Activated naive CD4-positive, alpha-beta T cell treated with anti-CD3 and anti-CD28 coated beads, Interleukin-2, amount 50 U/mL, for 72 hours (primary cell): ENCODE results near the gene PLEKHA7. TPM values are rescaled to one million over a fixed set of nuclear protein-coding genes. Genes with fewer than 3 reads are reported as not detected.

Experiments
- ATAC-seq, 2 donors: fragments of 150-1000 bp; cut with Tn5 transposase; 2 replicates each; pipeline ENCODE4 v1.10.0; 2021; ENCODE audit warnings: mild to moderate bottlenecking in 2 of 2, moderate library complexity in 2 of 2
- DNase-seq, 2 donors: peaks; one replicate each; pipeline ENCODE4 v3.0.0; 2021 to 2022; ENCODE audit warnings: low spot score in 2 of 2
- H3K27ac Mint-ChIP-seq, 2 donors: one replicate each; pipeline ENCODE4 v1.8.0; 2022; ENCODE audit warnings: mild to moderate bottlenecking in 2 of 2, mixed read lengths in 2 of 2
- H3K36me3 Mint-ChIP-seq, 2 donors: one replicate each; pipeline ENCODE4 v1.8.0; 2022; ENCODE audit warnings: mixed read lengths in 2 of 2
- H3K9me3 Mint-ChIP-seq, 2 donors: one replicate each; pipeline ENCODE4 v1.8.0; 2022; ENCODE audit warnings: mixed read lengths in 2 of 2
- total RNA-seq, 2 donors: library from RNA; stranded (reverse); gene quantifications; one replicate each; pipeline ENCODE4 v1.2.3, GENCODE V29; 2022

PLEKHA7 gene
- total RNA-seq, 2 donors from 2014 or later, result 3.6 to 5.7 TPM

GRCh38 chr11:16832193-16832539 lies 182.0 kb downstream of the PLEKHA7 start:
- ATAC-seq (no peak), DNase-seq (no peak)
- no peak overlapping the region for H3K27ac Mint-ChIP-seq
- H3K9me3 Mint-ChIP-seq, result no peaks in the 10 kb centered on the region
- peaks cover 0 to 17% of the 10 kb centered on the region in 2 donors for H3K36me3 Mint-ChIP-seq

- Mint-ChIP-seq H3K27ac (no peak overlapping the region), H3K36me3 (peaks cover 0 to 23% of the 10 kb centered on the region in 2 donors), H3K9me3 (peaks cover 0 to 5% of the 10 kb centered on the region in 2 donors)
- ATAC-seq (no peak), DNase-seq (no peak)
Measured at GRCh38 chr11:16831316-16832192, 182.7 kb downstream of the PLEKHA7 start.

GRCh38 chr11:16827139-16827538 lies 187.1 kb downstream of the PLEKHA7 start:
- ATAC-seq, result peak; percentile 69 to 96
- Mint-ChIP-seq H3K36me3 (peaks cover 0 to 28% of the 10 kb centered on the region in 2 donors), H3K27ac (peak overlapping the region; percentile 2 to 9), H3K9me3 (peaks cover 0 to 7% of the 10 kb centered on the region in 2 donors)
- peak in 1 of 2 donors; percentile 32 for DNase-seq

GRCh38 chr11:16825968-16826367 lies 188.2 kb downstream of the PLEKHA7 start:
- peaks cover 0 to 28% of the 10 kb centered on the region in 2 donors for H3K36me3 Mint-ChIP-seq
- ATAC-seq, result no peak
- no peak overlapping the region for H3K27ac Mint-ChIP-seq
- peaks cover 0 to 7% of the 10 kb centered on the region in 2 donors for H3K9me3 Mint-ChIP-seq
- DNase-seq, result no peak

- no peak for DNase-seq
- no peak for ATAC-seq
- H3K36me3 Mint-ChIP-seq, result peaks cover 0 to 28% of the 10 kb centered on the region in 2 donors
- H3K9me3 Mint-ChIP-seq, result peaks cover 0 to 7% of the 10 kb centered on the region in 2 donors
- H3K27ac Mint-ChIP-seq, result no peak overlapping the region
Measured at GRCh38 chr11:16825101-16825500, 189.1 kb downstream of the PLEKHA7 start.

- Mint-ChIP-seq H3K27ac (no peak overlapping the region), H3K9me3 (no peaks in the 10 kb centered on the region), H3K36me3 (no peaks in the 10 kb centered on the region)
- DNase-seq (peak in 1 of 2 donors; percentile 45), ATAC-seq (peak; percentile 78 to 85)
Measured at GRCh38 chr11:16820324-16821092, 193.7 kb downstream of the PLEKHA7 start.

GRCh38 chr11:16818284-16818683 lies 195.9 kb downstream of the PLEKHA7 start:
- H3K9me3 Mint-ChIP-seq, result no peaks in the 10 kb centered on the region
- H3K36me3 Mint-ChIP-seq, result no peaks in the 10 kb centered on the region
- DNase-seq, result no peak
- peak overlapping the region; percentile 48 to 63 for H3K27ac Mint-ChIP-seq
- no peak for ATAC-seq

- ATAC-seq, result no peak
- Mint-ChIP-seq H3K36me3 (no peaks in the 10 kb centered on the region), H3K27ac (no peak overlapping the region), H3K9me3 (no peaks in the 10 kb centered on the region)
- no peak for DNase-seq
Measured at GRCh38 chr11:16817351-16817750, 196.9 kb downstream of the PLEKHA7 start.

GRCh38 chr11:16816358-16817270 lies 197.6 kb downstream of the PLEKHA7 start:
- no peaks in the 10 kb centered on the region for H3K36me3 Mint-ChIP-seq
- no peaks in the 10 kb centered on the region for H3K9me3 Mint-ChIP-seq
- DNase-seq (no peak), ATAC-seq (no peak)
- no peak overlapping the region for H3K27ac Mint-ChIP-seq

GRCh38 chr11:16815047-16815767 lies 199.0 kb downstream of the PLEKHA7 start:
- H3K27ac Mint-ChIP-seq, result no peak overlapping the region

GRCh38 chr11:16814410-16815046 lies 199.7 kb downstream of the PLEKHA7 start:
- no peak overlapping the region for H3K27ac Mint-ChIP-seq
- no peaks in the 10 kb centered on the region for H3K36me3 Mint-ChIP-seq
- no peak for DNase-seq
- no peak for ATAC-seq
- no peaks in the 10 kb centered on the region for H3K9me3 Mint-ChIP-seq

More at GRCh38 chr11:16815047-16815767, 199.0 kb downstream of the PLEKHA7 start:
- DNase-seq (no peak), ATAC-seq (no peak)
- H3K9me3 Mint-ChIP-seq, result no peaks in the 10 kb centered on the region
- H3K36me3 Mint-ChIP-seq, result no peaks in the 10 kb centered on the region

GRCh38 chr11:16813126-16813525 lies 201.1 kb downstream of the PLEKHA7 start:
- DNase-seq, result no peak
- ATAC-seq, result no peak
- Mint-ChIP-seq H3K27ac (peak overlapping the region in 1 of 2 donors; percentile 35), H3K9me3 (no peaks in the 10 kb centered on the region), H3K36me3 (no peaks in the 10 kb centered on the region)

- H3K36me3 Mint-ChIP-seq, result no peaks in the 10 kb centered on the region
- no peaks in the 10 kb centered on the region for H3K9me3 Mint-ChIP-seq
- H3K27ac Mint-ChIP-seq, result no peak overlapping the region
- DNase-seq, result no peak
- ATAC-seq, result no peak
Measured at GRCh38 chr11:16812274-16812673, 201.9 kb downstream of the PLEKHA7 start.

- ATAC-seq, result no peak
- H3K9me3 Mint-ChIP-seq, result no peaks in the 10 kb centered on the region
- DNase-seq, result no peak
- no peak overlapping the region for H3K27ac Mint-ChIP-seq
- no peaks in the 10 kb centered on the region for H3K36me3 Mint-ChIP-seq
Measured at GRCh38 chr11:16811136-16812020, 202.8 kb downstream of the PLEKHA7 start.
